Neuronal stem cell (in vitro differentiated cells): Measurements from ENCODE around the gene RIMBP3C.
A peak's percentile ranks its signal among the peaks of the same experiment; 100 is the strongest.

Experiments used
- DNase-seq: peaks from one replicate; pipeline ENCODE4 v3.0.0-alpha.2; 2013; ENCODE audit warnings: low spot score
- H2AFZ ChIP-seq: one replicate; pipeline ENCODE4 v1.6.1; 2013; ENCODE audit warnings: mild to moderate bottlenecking, low read length, inconsistent platforms
- H2AK5ac ChIP-seq: 2 replicates; pipeline ENCODE4 v1.6.1; 2013; ENCODE audit warnings: low read depth, mild to moderate bottlenecking, inconsistent platforms, low read length, moderate library complexity, mixed read lengths
- H2BK120ac ChIP-seq: 2 replicates; pipeline ENCODE4 v1.6.1; 2013; ENCODE audit warnings: low read depth, mild to moderate bottlenecking, inconsistent platforms, low read length, moderate library complexity, mixed read lengths
- H2BK12ac ChIP-seq: one replicate; pipeline ENCODE4 v1.6.1; 2013; ENCODE audit warnings: low read length, inconsistent platforms
- H2BK15ac ChIP-seq: 2 replicates; pipeline ENCODE4 v1.6.1; 2013; ENCODE audit warnings: mild to moderate bottlenecking, low read length, inconsistent platforms, mixed read lengths
- H2BK5ac ChIP-seq: one replicate; pipeline ENCODE4 v1.6.1; 2013; ENCODE audit warnings: inconsistent platforms, mild to moderate bottlenecking, low read length, moderate library complexity
- H3K14ac ChIP-seq: one replicate; pipeline ENCODE4 v1.6.1; 2013; ENCODE audit warnings: low read length, inconsistent platforms
- H3K18ac ChIP-seq: 2 replicates; pipeline ENCODE4 v1.6.1; 2013; ENCODE audit warnings: low read length, inconsistent platforms
- H3K23ac ChIP-seq: 2 replicates; pipeline ENCODE4 v1.6.1; 2013; ENCODE audit warnings: low read depth, mild to moderate bottlenecking, mixed read lengths, low read length, inconsistent platforms; ENCODE audit not compliant: poor library complexity
- H3K27ac ChIP-seq: replicated peaks from 3 replicates; pipeline ENCODE4 v1.5.1; 2013; ENCODE audit warnings: low read length, inconsistent platforms
- H3K27me3 ChIP-seq, 3 experiments: 2 replicates each; pipeline ENCODE4 v1.6.1; 2013; ENCODE audit warnings: low read length in 3 of 3, mild to moderate bottlenecking in 2 of 3, inconsistent platforms in 1 of 3, low read depth in 1 of 3, mixed read lengths in 1 of 3, moderate library complexity in 1 of 3; ENCODE audit not compliant: control insufficient read depth in 3 of 3, insufficient read depth in 3 of 3
- H3K36me3 ChIP-seq, 2 donors: replicated peaks in 1 of 2; 2 replicates each; pipeline ENCODE4 v1.6.1; 2013; ENCODE audit warnings: low read length in 2 of 2; ENCODE audit not compliant: control insufficient read depth in 2 of 2, insufficient read depth in 2 of 2
- H3K4ac ChIP-seq: 2 replicates; pipeline ENCODE4 v1.6.1; 2013; ENCODE audit warnings: inconsistent platforms, mild to moderate bottlenecking, low read length, moderate library complexity
- H3K4me1 ChIP-seq, 2 donors: 1 replicate in 1 of 2; 2 replicates in 1 of 2; pipeline ENCODE4 v1.6.1; 2013; ENCODE audit warnings: low read length in 2 of 2, low read depth in 1 of 2; ENCODE audit not compliant: control insufficient read depth in 2 of 2, insufficient read depth in 1 of 2
- H3K4me2 ChIP-seq: one replicate; pipeline ENCODE4 v1.6.1; 2013; ENCODE audit warnings: mild to moderate bottlenecking, low read length, inconsistent platforms; ENCODE audit not compliant: insufficient read depth, poor library complexity, severe bottlenecking
- H3K4me3 ChIP-seq, 2 donors: 2 replicates each; pipeline ENCODE4 v1.5.1; 2013; ENCODE audit warnings: low read length in 2 of 2, mild to moderate bottlenecking in 2 of 2, inconsistent platforms in 1 of 2, moderate library complexity in 1 of 2
- H3K79me1 ChIP-seq: one replicate; pipeline ENCODE4 v1.6.1; 2013; ENCODE audit warnings: low read depth, mild to moderate bottlenecking, inconsistent platforms, low read length, moderate library complexity
- H3K9ac ChIP-seq: one replicate; pipeline ENCODE4 v1.6.1; 2013; ENCODE audit warnings: mild to moderate bottlenecking, low read depth, low read length, inconsistent platforms; ENCODE audit not compliant: poor library complexity
- H3K9me3 ChIP-seq, 2 donors: replicated peaks in 1 of 2; 2 replicates each; pipeline versions ENCODE3 to v1.6.1; 2013; ENCODE audit warnings: low read length in 2 of 2, mild to moderate bottlenecking in 2 of 2, inconsistent platforms in 1 of 2, low read depth in 1 of 2, mixed read lengths in 1 of 2, moderate library complexity in 1 of 2; ENCODE audit not compliant: control insufficient read depth in 2 of 2, insufficient read depth in 1 of 2
- H4K8ac ChIP-seq: one replicate; pipeline ENCODE4 v1.6.1; 2013; ENCODE audit warnings: low read depth, mild to moderate bottlenecking, inconsistent platforms, low read length, moderate library complexity
- H4K91ac ChIP-seq: one replicate; pipeline ENCODE4 v1.6.1; 2013; ENCODE audit warnings: low read length, low read depth, mild to moderate bottlenecking, inconsistent platforms; ENCODE audit not compliant: poor library complexity
- WGBS, 2 donors: extraction: QIAGEN DNeasy Blood & Tissue Kit; methylation state at CpG; one replicate each; pipeline ENCODE4 v1.1.7; 2013; ENCODE audit warnings: missing lambda C conversion rate in 2 of 2, mixed read lengths in 1 of 2; ENCODE audit not compliant: insufficient read length in 2 of 2, insufficient replicate concordance in 1 of 2; ENCODE audit errors: extremely low coverage in 2 of 2; 5-methylcytosine and 5-hydroxymethylcytosine counted together

RIMBP3C gene

GRCh38 chr22:21591695-21592094 lies 40.4 kb upstream of the RIMBP3C start:
- no peak overlapping the region for H2AFZ ChIP-seq
- H3K27me3 ChIP-seq, result no peaks in the 10 kb centered on the region
- no peak overlapping the region for H3K4ac ChIP-seq
- no peak overlapping the region for H2AK5ac ChIP-seq
- no peak overlapping the region for H2BK15ac ChIP-seq
- H3K4me2 ChIP-seq, result no peak overlapping the region
- H4K8ac ChIP-seq, result no peak overlapping the region
- H3K14ac ChIP-seq, result no peak overlapping the region
- H3K23ac ChIP-seq, result peak overlapping the region; percentile 6
- H3K4me1 ChIP-seq, result no peaks in the 10 kb centered on the region
- H2BK12ac ChIP-seq, result no peak overlapping the region
- H2BK120ac ChIP-seq, result no peak overlapping the region
- H3K36me3 ChIP-seq, result peaks cover 30 to 77% of the 10 kb centered on the region in 2 donors
- no peak for DNase-seq
- no peak overlapping the region for H4K91ac ChIP-seq
- H2BK5ac ChIP-seq, result no peak overlapping the region
- H3K27ac ChIP-seq, result no peak overlapping the region
- peaks cover 22% of the 10 kb centered on the region for H3K79me1 ChIP-seq
- H3K9ac ChIP-seq, result no peak overlapping the region
- H3K9me3 ChIP-seq, result peaks cover 0 to 4% of the 10 kb centered on the region in 2 donors
- H3K18ac ChIP-seq, result no peak overlapping the region
- WGBS, 2 donors, result no CpG with 5 or more reads among the region's 9 CpGs
- no peak overlapping the region for H3K4me3 ChIP-seq

- H4K91ac ChIP-seq, result no peak overlapping the region
- no CpG with 5 or more reads among the region's 9 CpGs for WGBS, 2 donors
Observed at GRCh38 chr22:21590809-21591641, 39.8 kb upstream of the RIMBP3C start.

DNA sequence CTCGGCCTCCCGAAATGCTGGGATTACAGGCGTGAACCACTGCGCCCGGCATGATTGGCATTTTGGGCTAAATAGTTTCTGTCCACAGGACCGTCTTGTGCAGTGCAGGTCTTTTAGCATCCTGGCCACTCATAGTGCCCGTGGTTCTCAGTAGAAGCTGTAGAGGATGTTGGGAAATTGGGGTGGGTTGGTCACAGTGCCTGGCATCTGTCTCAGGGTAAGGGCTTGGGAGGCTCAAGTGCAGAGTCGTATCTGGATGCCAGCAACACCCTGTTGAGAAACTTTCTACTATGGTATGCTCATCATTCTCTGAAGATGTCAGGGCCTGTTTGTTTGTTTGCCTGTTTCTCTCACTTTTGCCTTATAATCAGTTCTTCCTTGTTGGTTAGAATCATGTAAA lies 38.1 kb upstream of the RIMBP3C start:
- WGBS, 2 donors, result no CpG with 5 or more reads among the region's 8 CpGs
- no peak overlapping the region for H2BK5ac ChIP-seq
- H2AFZ ChIP-seq, result no peak overlapping the region
- H3K9ac ChIP-seq, result no peak overlapping the region
- no peaks in the 10 kb centered on the region for H3K27me3 ChIP-seq
- no peak overlapping the region for H3K18ac ChIP-seq
- no peak overlapping the region for H3K4me3 ChIP-seq
- no peak overlapping the region for H3K27ac ChIP-seq
- H3K23ac ChIP-seq, result no peak overlapping the region
- H3K14ac ChIP-seq, result no peak overlapping the region
- peaks cover 20 to 68% of the 10 kb centered on the region in 2 donors for H3K36me3 ChIP-seq
- H3K4me2 ChIP-seq, result no peak overlapping the region
- H4K91ac ChIP-seq, result no peak overlapping the region
- H3K4me1 ChIP-seq, result no peaks in the 10 kb centered on the region
- peaks cover 20% of the 10 kb centered on the region for H3K79me1 ChIP-seq
- no peak for DNase-seq
- peaks cover 0 to 1% of the 10 kb centered on the region in 2 donors for H3K9me3 ChIP-seq
- H4K8ac ChIP-seq, result no peak overlapping the region
- H2BK12ac ChIP-seq, result no peak overlapping the region
- H3K4ac ChIP-seq, result no peak overlapping the region
- H2BK15ac ChIP-seq, result no peak overlapping the region
- no peak overlapping the region for H2BK120ac ChIP-seq
- no peak overlapping the region for H2AK5ac ChIP-seq

More at GRCh38 chr22:21590809-21591641, 39.8 kb upstream of the RIMBP3C start:
- Histone ChIP-seq H3K14ac (no peak overlapping the region), H2BK12ac (no peak overlapping the region), H3K4me2 (no peak overlapping the region), H3K4me1 (no peaks in the 10 kb centered on the region), H2BK5ac (no peak overlapping the region), H3K18ac (no peak overlapping the region), H2BK15ac (no peak overlapping the region), H3K36me3 (peaks cover 30 to 72% of the 10 kb centered on the region in 2 donors), H3K27me3 (no peaks in the 10 kb centered on the region), H2BK120ac (peak overlapping the region; percentile 9), H3K79me1 (peaks cover 24% of the 10 kb centered on the region), H3K27ac (no peak overlapping the region), H3K9ac (no peak overlapping the region), H3K4ac (no peak overlapping the region), H2AFZ (no peak overlapping the region), H3K23ac (peak overlapping the region; percentile 22), H2AK5ac (no peak overlapping the region), H3K9me3 (peaks cover 0 to 4% of the 10 kb centered on the region in 2 donors), H3K4me3 (no peak overlapping the region), H4K8ac (no peak overlapping the region)
- DNase-seq, result no peak

GRCh38 chr22:21587803-21588611 lies 36.7 kb upstream of the RIMBP3C start:
- no peak overlapping the region for H3K18ac ChIP-seq
- H2BK15ac ChIP-seq, result no peak overlapping the region
- H4K8ac ChIP-seq, result no peak overlapping the region
- no peak overlapping the region for H3K4me3 ChIP-seq
- H2AFZ ChIP-seq, result no peak overlapping the region
- peaks cover 0 to 1% of the 10 kb centered on the region in 2 donors for H3K9me3 ChIP-seq
- H3K9ac ChIP-seq, result no peak overlapping the region
- DNase-seq, result no peak
- no peak overlapping the region for H2BK5ac ChIP-seq
- H3K4ac ChIP-seq, result no peak overlapping the region
- H3K36me3 ChIP-seq, result peaks cover 8 to 61% of the 10 kb centered on the region in 2 donors
- H3K14ac ChIP-seq, result no peak overlapping the region
- H4K91ac ChIP-seq, result no peak overlapping the region
- no peak overlapping the region for H3K23ac ChIP-seq
- H2BK12ac ChIP-seq, result no peak overlapping the region
- H3K4me1 ChIP-seq, result no peaks in the 10 kb centered on the region
- WGBS, 2 donors, result no CpG with 5 or more reads among the region's 4 CpGs
- H3K4me2 ChIP-seq, result no peak overlapping the region
- peaks cover 21% of the 10 kb centered on the region for H3K79me1 ChIP-seq
- H3K27ac ChIP-seq, result no peak overlapping the region
- no peaks in the 10 kb centered on the region for H3K27me3 ChIP-seq
- no peak overlapping the region for H2BK120ac ChIP-seq
- H2AK5ac ChIP-seq, result no peak overlapping the region
